ENCODE measurements around the gene VOPP1.

GRCh38 chr7:55572378-55573233 lies at the start of gene VOPP1:
- no peak for TF ChIP-seq CTCF (IDR thresholded peaks at IDR 0.05; ENCODE audit: insufficient read depth, low read length, poor library complexity, severe bottlenecking)
- no peak for TF ChIP-seq EZH2phosphoT487 (conservative IDR thresholded peaks at IDR 0.05; ENCODE audit: low read length)
